SU-DHL-6 (cell line): ENCODE data around the gene TERB1.

ENCODE experiments used
- H2AFZ ChIP-seq: fragments of 200-600 bp; sonication (generic); 2 replicates; pipeline ENCODE4 v1.6.1; 2014; ENCODE audit warnings: low read depth, mild to moderate bottlenecking, moderate library complexity, mixed read lengths, antibody characterized with exemption, low read length; ENCODE audit not compliant: severe bottlenecking
- H3F3A ChIP-seq: fragments of 200-600 bp; shearing (Covaris generic); 2 replicates; pipeline ENCODE4 v1.6.0; 2016; ENCODE audit warnings: antibody characterized with exemption, mild to moderate bottlenecking; ENCODE audit not compliant: insufficient read depth
- H3K27ac ChIP-seq: fragments of 200-600 bp; sonication (generic); 2 replicates; pipeline ENCODE4 v1.5.1; 2016; ENCODE audit warnings: low read depth, mild to moderate bottlenecking, low read length, moderate library complexity, mixed read lengths
- H3K27me3 ChIP-seq: fragments of 200-600 bp; sonication (generic), shearing (Covaris generic); 2 replicates; pipeline ENCODE4 v1.6.0; 2014; ENCODE audit warnings: mild to moderate bottlenecking, low read length
- H3K36me3 ChIP-seq: fragments of 200-600 bp; sonication (generic); 2 replicates; pipeline ENCODE4 v1.6.1; 2014; ENCODE audit warnings: mild to moderate bottlenecking, low read length, mixed read lengths
- H3K4me2 ChIP-seq: fragments of 300-600, 200-600 bp; shearing (Covaris generic), sonication (generic); 2 replicates; pipeline ENCODE4 v1.6.0; 2014; ENCODE audit warnings: low read length, low read depth, mild to moderate bottlenecking; ENCODE audit not compliant: poor library complexity, severe bottlenecking
- H3K4me3 ChIP-seq: fragments of 200-600 bp; sonication (generic); 2 replicates; pipeline ENCODE4 v1.5.1; 2014; ENCODE audit warnings: antibody characterized with exemption, low read length, mild to moderate bottlenecking, mixed read lengths; ENCODE audit not compliant: insufficient read depth, poor library complexity, severe bottlenecking
- H3K79me2 ChIP-seq: fragments of 200-600 bp; sonication (generic); 2 replicates; pipeline ENCODE4 v1.6.1; 2014; ENCODE audit warnings: mild to moderate bottlenecking, low read length, moderate library complexity; ENCODE audit not compliant: insufficient read depth
- H3K9ac ChIP-seq: fragments of 200-600 bp; sonication (generic); 2 replicates; pipeline ENCODE4 v1.7.0; 2014; ENCODE audit warnings: mild to moderate bottlenecking, low read length
- H3K9me2 ChIP-seq: fragments of 200-600 bp; sonication (generic); replicated peaks from 2 replicates; pipeline ENCODE4 v1.6.1; 2014; ENCODE audit warnings: low read length; ENCODE audit not compliant: insufficient read depth
- H3K9me3 ChIP-seq: fragments of 200-600 bp; sonication (generic); 2 replicates; pipeline ENCODE4 v1.6.1; 2014; ENCODE audit warnings: low read length, mixed read lengths; ENCODE audit not compliant: insufficient read depth
- H4K20me1 ChIP-seq: fragments of 200-600 bp; sonication (generic); 2 replicates; pipeline ENCODE4 v1.6.1; 2014; ENCODE audit warnings: low read depth, mild to moderate bottlenecking, antibody characterized with exemption, low read length, moderate library complexity, mixed read lengths
- CTCF ChIP-seq: fragments of 200-600 bp; sonication (generic); IDR thresholded peaks from one replicate; pipeline ENCODE4 v1.5.1; 2017; ENCODE audit warnings: antibody characterized with exemption, mild to moderate bottlenecking, low read length, moderate library complexity; ENCODE audit not compliant: insufficient read depth, poor library complexity, severe bottlenecking
- EZH2phosphoT487 ChIP-seq: fragments of 200-600 bp; sonication (generic), shearing (Covaris generic); conservative IDR thresholded peaks from 2 replicates; pipeline ENCODE4 v1.6.1; 2018; ENCODE audit warnings: mild to moderate bottlenecking, antibody characterized with exemption, low read length, moderate library complexity, mixed read lengths

TERB1 gene

GRCh38 chr16:66844342-66845079 lies 43.1 kb upstream of the TERB1 start, which contains the start of gene CA7:
CA7 (plus strand) TSS chr16:66844414; CDS start chr16:66844488, 74 bp downstream.
- Histone ChIP-seq H3K79me2 (no peaks in the 10 kb centered on the region), H3K27me3 (no peaks in the 10 kb centered on the region), H4K20me1 (no peaks in the 10 kb centered on the region), H3K4me3 (no peak within 1 kb of the TSS), H3K9me2 (no peaks in the 10 kb centered on the region), H3F3A (no peaks in the 10 kb centered on the region), H2AFZ (no peak within 1 kb of the TSS), H3K27ac (no peak within 1 kb of the TSS), H3K9me3 (no peaks in the 10 kb centered on the region), H3K9ac (no peak within 1 kb of the TSS), H3K36me3 (no peaks in the 10 kb centered on the region), H3K4me2 (no peak within 1 kb of the TSS)
- TF ChIP-seq CTCF (no peak), EZH2phosphoT487 (no peak)

DNA sequence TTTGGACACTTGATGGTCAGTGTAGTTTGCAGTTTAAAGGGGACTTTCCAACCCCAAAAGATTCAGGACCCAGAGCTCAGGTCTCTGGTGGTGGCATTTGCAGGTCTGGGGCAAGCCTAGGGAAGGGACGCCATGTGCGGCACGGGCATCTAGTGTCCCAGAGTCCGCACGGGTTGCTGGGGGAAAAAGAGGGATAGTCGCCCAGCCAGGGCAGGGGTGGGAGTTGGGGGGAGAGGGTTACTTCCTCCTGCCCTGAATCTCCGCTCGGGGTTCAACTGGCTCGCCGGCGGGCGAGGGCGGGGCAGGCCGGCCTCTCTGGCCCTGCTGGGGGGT lies 42.6 kb upstream of the TERB1 start:
- no peak overlapping the region for H3K27ac ChIP-seq
- no peaks in the 10 kb centered on the region for H3K36me3 ChIP-seq
- H4K20me1 ChIP-seq, result no peaks in the 10 kb centered on the region
- no peak overlapping the region for H2AFZ ChIP-seq
- TF ChIP-seq CTCF, result no peak
- no peak for TF ChIP-seq EZH2phosphoT487
- no peaks in the 10 kb centered on the region for H3F3A ChIP-seq
- H3K4me3 ChIP-seq, result no peak overlapping the region
- H3K9me3 ChIP-seq, result no peaks in the 10 kb centered on the region
- no peak overlapping the region for H3K4me2 ChIP-seq
- no peaks in the 10 kb centered on the region for H3K79me2 ChIP-seq
- H3K9ac ChIP-seq, result no peak overlapping the region
- no peaks in the 10 kb centered on the region for H3K9me2 ChIP-seq
- no peaks in the 10 kb centered on the region for H3K27me3 ChIP-seq

DNA sequence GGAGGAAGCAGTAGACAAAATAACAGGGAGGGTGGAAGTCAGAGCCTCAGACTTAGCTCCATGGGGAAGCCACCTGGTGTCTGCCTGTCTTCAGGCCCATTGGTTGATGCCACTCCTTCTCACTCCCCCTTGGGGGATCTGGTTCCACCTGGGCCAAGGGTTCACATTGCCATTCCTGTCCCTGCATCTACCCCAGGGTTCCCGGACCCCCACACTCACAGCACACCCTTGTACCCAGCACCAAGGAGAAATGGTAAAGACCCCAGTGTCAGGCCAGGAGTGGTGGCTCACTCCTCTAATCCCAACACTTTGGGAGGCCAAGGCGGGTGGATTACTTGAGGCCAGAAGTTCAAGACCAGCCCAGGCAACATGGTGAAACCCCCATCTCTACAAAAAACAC lies 41.8 kb upstream of the TERB1 start:
- Histone ChIP-seq H4K20me1 (no peaks in the 10 kb centered on the region), H3K9me3 (no peaks in the 10 kb centered on the region), H3K27ac (no peak overlapping the region), H3K4me3 (no peak overlapping the region), H3F3A (no peaks in the 10 kb centered on the region), H3K9ac (no peak overlapping the region), H3K79me2 (no peaks in the 10 kb centered on the region), H2AFZ (no peak overlapping the region), H3K27me3 (no peaks in the 10 kb centered on the region), H3K9me2 (no peaks in the 10 kb centered on the region), H3K4me2 (no peak overlapping the region), H3K36me3 (no peaks in the 10 kb centered on the region)
- TF ChIP-seq EZH2phosphoT487 (no peak), CTCF (no peak)
